Measurements from ENCODE around the gene RALY.

DNA sequence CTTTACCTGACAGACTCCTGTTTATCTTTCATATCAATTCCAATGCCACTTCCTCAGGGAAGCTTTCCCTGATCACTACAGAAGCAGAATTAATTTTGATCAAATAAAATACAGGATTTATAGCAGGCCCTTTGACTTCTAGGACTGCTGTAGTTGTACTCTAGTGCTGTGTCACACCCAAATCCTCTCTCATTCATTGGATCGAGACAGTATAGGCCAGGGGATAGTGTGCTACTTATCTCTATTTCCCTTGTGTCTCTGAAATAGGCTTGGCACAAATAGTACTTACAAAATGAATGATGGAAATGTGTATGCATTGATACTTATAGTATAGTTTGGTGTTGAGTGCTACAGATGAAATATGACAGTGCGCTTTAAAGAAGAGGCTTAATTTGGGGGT, 19.8 kb downstream of the RALY start:
- TF ChIP-seq, protein P1, sequence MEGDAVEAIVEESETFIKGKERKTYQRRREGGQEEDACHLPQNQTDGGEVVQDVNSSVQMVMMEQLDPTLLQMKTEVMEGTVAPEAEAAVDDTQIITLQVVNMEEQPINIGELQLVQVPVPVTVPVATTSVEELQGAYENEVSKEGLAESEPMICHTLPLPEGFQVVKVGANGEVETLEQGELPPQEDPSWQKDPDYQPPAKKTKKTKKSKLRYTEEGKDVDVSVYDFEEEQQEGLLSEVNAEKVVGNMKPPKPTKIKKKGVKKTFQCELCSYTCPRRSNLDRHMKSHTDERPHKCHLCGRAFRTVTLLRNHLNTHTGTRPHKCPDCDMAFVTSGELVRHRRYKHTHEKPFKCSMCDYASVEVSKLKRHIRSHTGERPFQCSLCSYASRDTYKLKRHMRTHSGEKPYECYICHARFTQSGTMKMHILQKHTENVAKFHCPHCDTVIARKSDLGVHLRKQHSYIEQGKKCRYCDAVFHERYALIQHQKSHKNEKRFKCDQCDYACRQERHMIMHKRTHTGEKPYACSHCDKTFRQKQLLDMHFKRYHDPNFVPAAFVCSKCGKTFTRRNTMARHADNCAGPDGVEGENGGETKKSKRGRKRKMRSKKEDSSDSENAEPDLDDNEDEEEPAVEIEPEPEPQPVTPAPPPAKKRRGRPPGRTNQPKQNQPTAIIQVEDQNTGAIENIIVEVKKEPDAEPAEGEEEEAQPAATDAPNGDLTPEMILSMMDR (IDR thresholded peaks at IDR 0.05; ENCODE audit: poor library complexity, severe bottlenecking) = no peak
- no peak for TF ChIP-seq EZH2 (IDR thresholded peaks at IDR 0.05; ENCODE audit: borderline replicate concordance, insufficient read depth, low read length, poor library complexity, severe bottlenecking)
